MV-4-11 (cell line): ENCODE data around the gene INPPL1.
A peak's percentile ranks its signal among the peaks of the same experiment; 100 is the strongest.

Experiments used
- DNase-seq: peaks from one replicate; lab custom pipeline; 2025; lab: John Stamatoyannopoulos, UW

Gene INPPL1

DNA sequence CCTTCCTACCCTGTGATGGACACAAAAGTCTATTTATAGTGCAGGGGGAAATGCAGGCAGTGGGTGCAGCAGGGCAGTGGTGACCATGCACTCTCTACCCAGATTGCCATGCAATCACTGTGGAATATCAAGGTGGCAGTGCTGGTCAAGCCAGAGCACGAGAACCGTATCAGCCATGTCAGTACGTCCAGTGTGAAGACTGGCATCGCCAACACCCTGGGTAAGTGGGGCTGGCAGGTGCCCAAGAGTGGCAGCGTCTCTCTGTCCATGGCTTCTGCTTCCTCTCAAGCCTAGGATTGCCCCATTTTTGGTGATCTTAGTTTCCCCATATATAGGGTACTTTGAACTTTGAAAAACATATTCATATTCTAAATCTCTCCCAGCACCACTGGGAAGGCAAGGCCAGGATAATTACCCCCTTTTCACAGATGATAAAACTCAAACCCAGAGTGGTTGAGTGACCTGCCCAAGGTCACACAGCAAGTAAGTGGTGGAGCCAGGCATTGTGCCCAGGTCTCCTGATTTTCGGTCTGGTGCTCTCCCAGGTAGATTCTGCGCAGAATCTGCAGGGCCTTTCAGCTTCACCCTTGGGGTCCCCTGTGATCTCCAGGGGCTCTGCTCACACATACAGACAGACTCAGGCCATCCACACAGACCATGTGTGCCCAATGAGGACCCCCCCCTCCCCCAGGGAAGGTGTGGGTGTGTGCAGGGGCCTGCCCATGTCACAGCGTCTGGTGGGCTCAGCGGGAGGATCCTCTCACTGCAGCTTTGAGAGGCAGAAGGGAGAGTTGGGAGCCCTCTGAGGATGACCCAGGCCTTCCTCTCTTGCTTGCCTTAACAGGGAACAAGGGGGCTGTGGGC is 7.1 kb downstream of the INPPL1 start:
- no peak for DNase-seq

DNA sequence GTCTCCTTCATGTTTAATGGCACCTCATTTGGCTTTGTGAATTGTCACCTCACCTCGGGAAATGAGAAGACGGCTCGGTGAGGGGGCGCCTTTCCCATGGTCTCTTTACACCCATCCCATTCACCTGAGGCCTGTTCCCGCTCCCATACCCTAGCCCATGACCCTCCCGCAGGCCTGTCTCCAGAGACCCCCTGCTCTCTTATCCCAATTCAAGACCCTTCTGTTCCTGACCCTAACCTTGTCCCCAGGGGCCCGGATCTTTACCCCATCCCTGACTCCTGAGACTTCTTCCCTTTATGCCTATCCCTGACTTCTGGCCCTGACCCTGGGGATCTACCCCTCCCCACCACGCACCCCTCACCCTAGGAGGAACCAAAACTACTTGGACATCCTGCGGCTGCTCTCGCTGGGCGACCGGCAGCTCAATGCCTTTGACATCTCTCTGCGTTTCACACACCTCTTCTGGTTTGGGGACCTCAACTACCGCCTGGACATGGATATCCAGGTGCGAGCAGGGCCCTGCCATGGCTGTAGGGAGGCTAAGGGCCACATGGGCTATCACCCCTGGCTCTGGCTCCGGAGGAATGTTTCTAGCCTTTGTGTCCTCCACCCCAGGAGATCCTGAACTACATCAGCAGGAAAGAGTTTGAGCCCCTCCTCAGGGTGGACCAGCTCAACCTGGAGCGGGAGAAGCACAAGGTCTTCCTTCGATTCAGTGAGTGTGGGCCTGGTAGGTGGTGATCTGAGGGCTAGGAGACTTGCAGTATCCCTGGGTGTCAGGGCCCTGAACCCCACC is 7.9 kb downstream of the INPPL1 start:
- no peak for DNase-seq

DNA sequence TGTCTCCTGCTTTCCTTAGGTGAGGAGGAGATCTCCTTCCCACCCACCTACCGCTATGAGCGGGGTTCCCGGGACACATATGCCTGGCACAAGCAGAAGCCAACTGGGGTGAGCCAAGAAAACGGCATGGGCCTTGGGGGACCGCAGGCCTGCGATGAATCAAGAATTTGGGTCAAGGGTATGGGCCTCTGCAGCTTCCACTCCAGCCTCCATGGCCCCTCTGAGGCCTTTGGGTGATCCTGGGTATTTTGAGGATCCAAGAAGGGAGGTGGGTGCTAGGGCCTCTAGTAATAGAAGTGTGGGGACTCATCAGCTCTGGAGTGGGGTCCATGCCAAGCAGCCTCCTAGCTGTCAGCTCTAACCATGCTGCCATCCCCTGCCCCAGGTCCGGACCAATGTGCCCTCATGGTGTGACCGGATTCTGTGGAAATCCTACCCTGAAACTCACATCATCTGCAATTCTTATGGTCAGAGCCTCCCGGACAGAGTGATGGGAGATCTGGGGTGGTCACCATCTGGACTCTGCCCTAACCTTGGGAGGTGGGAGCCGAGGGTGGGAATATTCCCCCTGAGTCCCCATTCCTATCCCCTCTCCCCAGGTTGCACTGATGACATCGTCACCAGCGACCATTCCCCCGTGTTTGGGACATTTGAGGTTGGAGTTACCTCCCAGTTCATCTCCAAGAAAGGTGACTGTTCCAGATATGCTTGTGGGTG is 8.6 kb downstream of the INPPL1 start:
- no peak for DNase-seq

DNA sequence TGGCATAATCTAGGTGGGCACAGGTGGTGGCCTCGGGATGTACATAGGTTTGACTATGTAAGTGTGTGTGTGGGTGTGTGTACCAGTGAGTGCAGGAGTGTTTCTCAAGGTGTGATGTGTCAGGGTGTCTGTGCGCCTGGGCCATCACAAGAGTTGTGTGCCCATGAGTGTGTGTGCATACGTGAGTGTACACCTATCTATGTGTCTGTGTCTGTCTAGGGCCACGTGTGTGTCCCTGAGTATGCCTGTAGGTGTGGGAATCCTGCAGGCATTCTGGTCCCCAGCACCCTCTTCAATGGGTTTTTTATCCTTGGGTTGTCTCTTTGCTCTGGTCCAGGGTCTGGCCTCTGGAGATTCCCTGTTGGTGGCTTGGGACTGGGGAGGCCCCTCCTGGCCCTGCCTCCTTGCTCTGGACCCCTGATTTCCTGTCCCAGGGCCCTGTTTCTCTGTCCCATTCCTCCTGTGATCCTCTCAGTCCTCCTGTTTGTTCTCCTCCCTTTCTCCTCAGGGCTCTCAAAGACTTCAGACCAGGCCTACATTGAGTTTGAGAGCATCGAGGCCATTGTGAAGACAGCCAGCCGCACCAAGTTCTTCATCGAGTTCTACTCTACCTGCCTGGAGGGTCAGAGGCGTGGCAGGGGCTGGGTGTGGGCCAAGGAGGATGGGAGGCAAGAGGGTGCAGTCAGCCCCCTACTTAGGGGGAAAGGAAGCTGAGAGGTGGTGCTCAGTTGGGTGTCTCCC is 9.4 kb downstream of the INPPL1 start:
- DNase-seq: no peak

DNA sequence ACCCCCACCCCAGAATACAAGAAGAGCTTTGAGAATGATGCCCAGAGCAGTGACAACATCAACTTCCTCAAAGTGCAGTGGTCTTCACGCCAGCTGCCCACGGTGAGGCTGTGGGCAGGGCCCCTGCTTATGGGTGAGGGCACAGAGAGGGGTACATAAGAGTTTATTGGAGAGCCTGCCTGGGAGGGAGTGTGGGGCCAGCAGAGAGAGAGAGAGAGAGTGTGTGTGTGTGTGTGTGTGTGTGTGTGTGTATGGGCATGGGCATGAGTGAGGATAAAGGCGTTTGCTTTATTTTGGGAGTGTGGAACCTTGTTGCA is 9.9 kb downstream of the INPPL1 start:
- DNase-seq: peak; percentile 6

DNA sequence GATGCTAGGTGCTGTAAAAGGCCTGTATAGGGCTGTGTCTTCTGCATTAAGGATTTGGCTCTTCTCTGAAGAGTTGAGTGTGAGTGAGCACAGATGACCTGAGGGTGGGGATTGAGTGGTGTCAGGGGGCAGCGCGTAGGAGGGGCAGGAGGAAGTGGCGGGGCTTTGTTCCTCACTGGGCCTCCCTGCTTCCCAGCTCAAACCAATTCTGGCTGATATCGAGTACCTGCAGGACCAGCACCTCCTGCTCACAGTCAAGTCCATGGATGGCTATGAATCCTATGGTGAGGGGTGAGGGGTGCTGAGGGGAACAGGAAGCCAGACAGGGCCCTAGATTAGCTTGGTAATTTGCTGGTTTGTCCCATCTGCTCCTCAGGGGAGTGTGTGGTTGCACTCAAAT is 10.4 kb downstream of the INPPL1 start:
- no peak for DNase-seq

DNA sequence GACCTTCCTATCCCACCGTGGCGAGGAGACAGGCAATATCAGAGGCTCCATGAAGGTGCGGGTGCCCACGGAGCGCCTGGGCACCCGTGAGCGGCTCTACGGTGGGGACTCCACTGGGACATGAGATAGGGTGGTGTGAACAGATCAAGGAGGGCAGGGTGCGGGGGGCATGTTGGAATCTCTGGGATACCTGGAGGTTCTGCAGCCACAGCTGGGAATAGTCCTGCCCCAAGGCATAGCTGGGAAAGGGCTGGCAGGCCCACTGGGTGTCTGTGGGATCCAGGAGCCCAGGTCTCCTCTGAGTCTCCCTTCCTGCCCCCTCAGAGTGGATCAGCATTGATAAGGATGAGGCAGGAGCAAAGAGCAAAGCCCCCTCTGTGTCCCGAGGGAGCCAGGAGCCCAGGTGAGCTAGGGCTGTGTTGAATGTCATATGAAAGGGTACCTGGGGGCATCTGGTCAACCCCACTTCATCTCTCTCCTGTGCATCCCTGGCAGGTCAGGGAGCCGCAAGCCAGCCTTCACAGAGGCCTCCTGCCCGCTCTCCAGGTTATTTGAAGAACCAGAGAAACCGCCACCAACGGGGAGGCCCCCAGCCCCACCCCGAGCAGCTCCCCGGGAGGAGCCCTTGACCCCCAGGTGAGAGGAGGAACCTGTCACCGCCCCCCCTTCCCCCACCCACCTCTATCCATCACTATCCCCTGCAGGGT is 10.9 kb downstream of the INPPL1 start:
- DNase-seq: no peak

DNA sequence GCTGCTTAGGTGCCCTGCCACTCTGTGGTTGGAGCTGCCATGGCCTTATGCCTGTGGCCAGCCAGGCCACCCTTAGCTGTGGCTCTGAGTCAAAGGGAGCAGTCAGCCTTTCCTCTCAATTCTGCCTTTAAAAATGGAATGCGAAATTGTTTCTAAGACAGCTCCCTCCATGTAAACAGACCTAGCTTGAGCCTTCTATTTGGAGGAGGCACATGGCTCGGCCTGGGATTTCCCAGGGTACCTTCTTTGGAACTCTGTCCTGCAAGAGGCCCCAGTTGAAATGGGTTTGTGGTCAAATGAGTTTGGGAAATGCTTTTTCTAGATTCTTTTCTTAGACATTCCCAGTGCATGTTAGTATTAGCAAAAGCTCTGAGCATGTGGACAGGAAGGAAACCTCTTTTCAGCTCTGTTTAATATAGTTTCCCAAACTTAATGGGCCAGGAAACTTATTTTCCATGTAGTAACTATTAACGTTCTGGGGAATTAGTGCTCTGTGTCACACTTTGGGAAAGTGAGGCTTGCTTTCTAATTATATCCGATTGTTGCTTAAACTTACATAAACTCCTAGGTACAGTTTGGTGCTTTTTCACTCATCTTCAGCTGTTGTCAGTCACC is 11.6 kb downstream of the INPPL1 start:
- DNase-seq: no peak

DNA sequence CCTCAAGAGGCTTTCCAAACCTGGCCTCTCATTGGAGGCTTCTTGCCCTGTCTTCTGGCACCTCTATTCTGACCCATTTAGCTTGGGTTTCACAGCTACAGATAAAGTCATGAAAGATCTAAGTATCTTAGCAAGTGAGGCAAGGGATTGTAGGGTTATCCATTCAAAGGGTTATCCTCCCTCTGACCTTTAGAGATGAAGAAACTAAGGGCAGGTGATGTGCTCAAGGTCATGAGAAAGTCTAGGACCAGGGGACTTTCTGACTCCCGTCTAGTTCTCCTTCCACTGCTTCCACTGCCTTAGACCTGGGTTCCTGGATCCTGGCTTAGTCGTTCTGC is 12.2 kb downstream of the INPPL1 start:
- no peak for DNase-seq

DNA sequence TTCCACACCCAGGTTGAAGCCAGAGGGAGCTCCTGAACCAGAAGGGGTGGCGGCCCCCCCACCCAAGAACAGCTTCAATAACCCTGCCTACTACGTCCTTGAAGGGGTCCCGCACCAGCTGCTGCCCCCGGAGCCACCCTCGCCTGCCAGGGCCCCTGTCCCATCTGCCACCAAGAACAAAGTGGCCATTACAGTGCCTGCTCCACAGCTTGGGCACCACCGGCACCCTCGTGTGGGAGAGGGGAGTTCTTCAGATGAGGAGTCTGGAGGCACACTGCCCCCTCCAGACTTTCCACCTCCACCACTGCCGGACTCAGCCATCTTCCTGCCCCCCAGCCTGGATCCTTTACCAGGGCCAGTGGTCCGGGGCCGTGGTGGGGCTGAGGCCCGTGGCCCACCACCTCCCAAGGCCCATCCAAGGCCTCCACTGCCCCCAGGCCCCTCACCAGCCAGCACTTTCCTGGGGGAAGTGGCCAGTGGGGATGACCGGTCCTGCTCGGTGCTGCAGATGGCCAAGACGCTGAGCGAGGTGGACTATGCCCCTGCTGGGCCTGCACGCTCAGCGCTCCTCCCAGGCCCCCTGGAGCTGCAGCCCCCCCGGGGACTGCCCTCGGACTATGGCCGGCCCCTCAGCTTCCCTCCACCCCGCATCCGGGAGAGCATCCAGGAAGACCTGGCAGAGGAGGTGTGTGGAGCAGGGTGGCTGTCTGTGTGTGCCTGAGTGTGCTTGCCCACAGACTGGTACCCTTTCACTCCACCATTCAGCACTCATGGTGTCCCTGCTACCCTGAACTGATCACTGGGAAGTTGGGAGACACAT is 12.8 kb downstream of the INPPL1 start:
- DNase-seq: no peak

DNA sequence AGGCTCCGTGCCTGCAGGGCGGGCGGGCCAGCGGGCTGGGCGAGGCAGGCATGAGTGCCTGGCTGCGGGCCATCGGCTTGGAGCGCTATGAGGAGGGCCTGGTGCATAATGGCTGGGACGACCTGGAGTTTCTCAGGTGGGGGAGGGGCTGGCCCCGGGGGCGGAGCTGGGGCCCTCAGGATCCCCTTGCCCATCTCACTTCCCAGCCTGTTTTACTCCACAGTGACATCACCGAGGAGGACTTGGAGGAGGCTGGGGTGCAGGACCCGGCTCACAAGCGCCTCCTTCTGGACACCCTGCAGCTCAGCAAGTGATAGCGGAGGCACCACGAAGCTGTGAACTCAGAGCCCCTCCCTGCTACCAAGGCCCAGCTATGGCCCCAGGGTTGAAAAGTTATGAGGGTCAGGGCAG is 13.5 kb downstream of the INPPL1 start:
- peak; percentile 40 for DNase-seq

DNA sequence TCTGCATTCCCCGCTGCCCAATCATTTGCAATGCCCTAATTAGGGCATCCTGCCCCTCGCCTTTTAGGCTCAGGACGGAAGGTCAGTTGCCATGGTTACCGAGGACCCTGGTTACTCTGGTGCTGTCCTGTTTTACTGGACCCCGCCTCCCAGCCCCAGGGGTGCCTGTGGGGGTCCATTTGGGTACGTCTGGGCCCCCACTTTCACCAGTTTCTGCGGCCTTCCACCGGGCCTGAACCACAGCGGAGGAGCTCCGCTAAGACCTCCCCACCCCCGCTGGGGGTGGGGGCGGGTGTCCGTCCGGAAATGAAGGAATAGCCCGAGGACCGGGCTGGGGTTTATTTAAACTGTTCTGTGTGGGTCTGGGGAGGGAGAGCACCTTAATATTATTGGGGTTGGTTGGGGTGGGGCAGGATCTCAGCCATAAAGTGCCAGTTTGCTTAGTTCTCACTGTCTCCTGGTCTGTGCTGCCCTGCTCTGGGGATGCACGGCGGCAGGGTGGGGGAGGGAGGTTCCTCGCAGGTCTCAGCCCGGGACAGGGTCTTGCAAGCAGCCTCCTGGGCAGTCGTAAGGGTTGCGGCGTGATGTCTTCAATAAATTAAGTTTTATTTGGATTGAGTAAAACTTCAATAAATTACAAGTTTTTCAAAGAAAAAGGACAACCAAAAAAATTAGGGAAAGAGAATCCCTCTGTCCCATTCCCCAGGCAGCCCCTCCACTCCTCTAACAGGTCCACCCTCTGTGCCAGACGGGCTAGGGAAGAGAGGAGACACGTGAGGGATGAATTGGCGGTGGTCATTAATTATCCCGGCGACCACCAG is 14.1 kb downstream of the INPPL1 start:
- DNase-seq: no peak

DNA sequence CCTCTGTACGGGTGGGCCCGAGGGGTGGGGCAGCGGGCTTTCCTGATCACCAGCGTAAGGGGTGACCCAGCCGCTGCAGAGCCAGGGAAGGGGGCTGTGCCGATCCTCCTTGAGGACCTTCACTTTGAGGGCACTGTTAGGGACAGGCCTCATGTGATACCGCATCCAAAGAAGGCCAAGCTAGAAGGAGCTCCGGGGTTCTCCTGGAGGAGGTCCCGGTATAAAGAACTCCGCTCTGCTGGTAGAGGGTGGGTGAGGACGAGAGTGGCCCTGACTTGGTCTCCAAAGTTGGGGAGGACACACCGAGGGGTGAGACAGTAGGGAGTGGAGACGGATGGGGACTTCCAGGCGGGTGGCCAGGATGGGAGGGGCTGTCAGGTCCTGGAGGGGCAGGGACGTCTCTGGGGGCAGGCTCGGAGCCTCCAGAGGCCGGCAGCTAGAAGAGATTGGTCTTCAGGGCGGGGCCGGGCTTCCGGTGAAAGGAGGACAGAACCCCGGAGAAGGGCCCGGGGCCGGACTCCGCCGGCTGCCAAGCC is 14.8 kb downstream of the INPPL1 start:
- DNase-seq: no peak

DNA sequence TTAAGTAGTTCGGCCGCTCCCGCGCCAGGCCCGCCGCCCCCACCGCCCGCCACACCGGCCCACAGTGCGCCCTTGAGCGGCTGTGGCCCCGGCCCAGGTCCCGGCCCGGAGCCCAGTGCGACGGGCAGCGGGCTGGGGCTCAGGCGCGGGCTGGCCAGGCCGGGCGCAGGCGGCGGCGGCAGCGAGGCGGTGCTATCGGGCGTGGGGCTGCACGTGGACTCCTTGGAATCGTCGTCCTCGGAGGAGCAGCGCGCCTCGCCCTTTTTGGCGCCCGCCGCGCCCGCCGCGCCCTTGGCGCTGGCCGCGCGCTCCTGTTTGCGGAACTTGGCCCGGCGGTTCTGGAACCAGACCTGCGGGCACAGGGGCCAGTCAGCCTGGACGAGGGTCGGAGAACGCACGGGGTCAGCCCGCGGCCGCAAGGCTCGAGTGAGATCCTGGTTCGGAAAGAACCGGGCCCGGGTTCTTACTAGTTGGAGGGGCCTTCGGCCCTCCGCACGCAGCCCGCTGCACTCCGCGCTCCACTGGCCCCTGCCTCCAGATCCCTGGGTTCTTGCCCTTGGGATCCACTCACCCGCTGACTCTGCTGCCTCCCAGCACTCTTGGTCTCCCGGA is 15.4 kb downstream of the INPPL1 start:
- DNase-seq: peak; percentile 19

DNA sequence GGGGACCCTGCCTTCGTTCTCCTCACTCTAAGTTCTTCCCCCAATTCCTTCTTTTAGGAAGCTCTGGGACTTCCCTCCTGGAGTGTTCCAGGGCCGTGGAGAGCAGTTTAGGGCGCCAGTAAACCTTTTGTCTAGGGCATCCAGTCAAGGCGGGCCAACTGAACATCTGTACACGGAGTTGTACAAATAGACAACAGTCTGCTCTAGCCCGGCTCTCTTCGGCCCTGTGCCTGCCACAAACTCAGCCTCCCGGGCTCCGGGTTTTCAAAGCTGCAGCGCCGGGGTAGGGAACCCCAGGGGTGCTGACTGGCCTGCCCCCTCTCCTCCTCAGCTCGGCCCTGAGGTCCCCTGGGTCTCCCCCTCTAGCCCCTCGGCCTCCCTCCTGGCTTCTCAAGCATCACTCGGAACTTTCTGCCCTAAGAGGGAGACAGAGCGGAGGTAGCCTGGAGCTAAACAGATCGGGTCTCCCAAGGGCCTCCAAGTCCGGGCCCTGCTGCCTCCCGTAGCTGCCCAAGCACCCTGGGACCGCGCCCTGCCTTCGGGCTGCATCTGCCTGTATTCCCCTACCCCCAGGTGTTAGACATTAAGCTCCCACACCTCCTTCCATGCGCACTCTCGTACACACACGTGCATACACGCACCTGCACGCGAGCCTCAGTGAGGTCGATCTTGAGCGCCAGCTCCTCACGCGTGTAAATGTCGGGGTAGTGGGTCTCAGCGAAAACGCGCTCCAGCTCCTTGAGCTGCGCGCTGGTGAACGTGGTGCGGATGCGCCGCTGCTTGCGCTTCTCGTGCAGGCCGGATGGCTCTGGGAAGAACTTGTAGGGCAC is 16.1 kb downstream of the INPPL1 start:
- DNase-seq: no peak

DNA sequence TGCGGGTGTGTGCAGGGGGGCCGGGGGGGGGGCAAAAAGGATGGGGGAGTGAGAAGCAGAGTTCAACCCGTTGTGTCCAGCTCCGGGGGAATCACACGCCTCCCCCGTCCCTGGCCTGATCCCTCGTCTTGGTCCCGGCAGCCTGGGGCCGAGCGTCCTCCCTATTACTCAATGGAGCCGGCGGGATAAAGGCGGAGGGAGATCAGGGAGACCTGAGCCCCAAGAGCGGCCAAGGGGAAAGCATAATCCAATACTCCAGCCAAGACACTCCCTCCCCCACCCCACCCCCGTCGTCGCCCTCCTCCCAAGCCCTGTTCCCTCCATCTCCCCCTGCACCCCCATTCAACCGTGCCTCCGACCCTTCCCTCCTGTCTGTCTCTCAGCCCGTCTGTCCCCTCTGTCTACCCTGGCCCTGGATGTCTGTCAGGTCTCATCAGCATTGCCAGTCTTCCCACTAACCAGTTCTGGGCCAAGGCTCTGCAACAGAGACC is 16.8 kb downstream of the INPPL1 start:
- no peak for DNase-seq

DNA sequence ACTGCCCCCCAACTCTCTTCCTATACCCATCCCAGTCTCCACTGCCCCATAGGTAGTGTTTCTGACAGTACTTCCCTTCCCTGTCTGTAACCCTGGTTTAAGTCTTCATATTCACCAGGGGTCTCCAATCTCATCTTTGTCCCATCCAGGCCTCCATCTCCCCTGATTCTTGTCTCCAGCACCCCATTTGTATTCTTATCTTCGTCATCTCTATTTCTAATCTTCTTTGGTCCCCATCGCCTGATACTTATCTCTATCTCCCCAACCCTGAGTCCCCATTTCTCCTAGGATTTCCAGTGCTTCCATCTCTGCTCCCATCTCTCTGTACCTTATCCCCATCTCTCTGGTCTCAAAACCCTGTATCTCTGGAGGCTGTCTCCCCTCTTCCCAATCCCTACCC is 17.6 kb downstream of the INPPL1 start:
- DNase-seq: no peak
